ENCODE results near the gene PLEKHG5.

Gene PLEKHG5

GRCh38 chr1:6506210-6507036 is 15.0 kb upstream of the PLEKHG5 start:
- Histone ChIP-seq H3K4me1 (ENCODE audit: low read length) (no peaks in the 10 kb centered on the region), H3K27ac (ENCODE audit: low read length) (no peak overlapping the region), H3K27me3 (ENCODE audit: low read depth, low read length) (no peaks in the 10 kb centered on the region), H3K9me3 (ENCODE audit: insufficient read depth, low read length) (no peaks in the 10 kb centered on the region), H3K36me3 (replicated peaks; ENCODE audit: low read depth, low read length) (no peaks in the 10 kb centered on the region), H3K9ac (ENCODE audit: low read length) (no peak overlapping the region), H3K79me2 (ENCODE audit: low read length) (no peaks in the 10 kb centered on the region), H3K4me2 (ENCODE audit: low read length) (no peak overlapping the region), H2AFZ (ENCODE audit: low read depth, low read length) (no peak overlapping the region), H4K20me1 (ENCODE audit: insufficient read depth, low read length) (no peaks in the 10 kb centered on the region), H3K4me3 (ENCODE audit: low read length) (no peak overlapping the region)
- TF ChIP-seq, protein P1, sequence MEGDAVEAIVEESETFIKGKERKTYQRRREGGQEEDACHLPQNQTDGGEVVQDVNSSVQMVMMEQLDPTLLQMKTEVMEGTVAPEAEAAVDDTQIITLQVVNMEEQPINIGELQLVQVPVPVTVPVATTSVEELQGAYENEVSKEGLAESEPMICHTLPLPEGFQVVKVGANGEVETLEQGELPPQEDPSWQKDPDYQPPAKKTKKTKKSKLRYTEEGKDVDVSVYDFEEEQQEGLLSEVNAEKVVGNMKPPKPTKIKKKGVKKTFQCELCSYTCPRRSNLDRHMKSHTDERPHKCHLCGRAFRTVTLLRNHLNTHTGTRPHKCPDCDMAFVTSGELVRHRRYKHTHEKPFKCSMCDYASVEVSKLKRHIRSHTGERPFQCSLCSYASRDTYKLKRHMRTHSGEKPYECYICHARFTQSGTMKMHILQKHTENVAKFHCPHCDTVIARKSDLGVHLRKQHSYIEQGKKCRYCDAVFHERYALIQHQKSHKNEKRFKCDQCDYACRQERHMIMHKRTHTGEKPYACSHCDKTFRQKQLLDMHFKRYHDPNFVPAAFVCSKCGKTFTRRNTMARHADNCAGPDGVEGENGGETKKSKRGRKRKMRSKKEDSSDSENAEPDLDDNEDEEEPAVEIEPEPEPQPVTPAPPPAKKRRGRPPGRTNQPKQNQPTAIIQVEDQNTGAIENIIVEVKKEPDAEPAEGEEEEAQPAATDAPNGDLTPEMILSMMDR (IDR thresholded peaks at IDR 0.05; ENCODE audit: low read depth, low read length): no peak
- TF ChIP-seq EZH2phosphoT487 (IDR thresholded peaks at IDR 0.05; ENCODE audit: low read depth): no peak

DNA sequence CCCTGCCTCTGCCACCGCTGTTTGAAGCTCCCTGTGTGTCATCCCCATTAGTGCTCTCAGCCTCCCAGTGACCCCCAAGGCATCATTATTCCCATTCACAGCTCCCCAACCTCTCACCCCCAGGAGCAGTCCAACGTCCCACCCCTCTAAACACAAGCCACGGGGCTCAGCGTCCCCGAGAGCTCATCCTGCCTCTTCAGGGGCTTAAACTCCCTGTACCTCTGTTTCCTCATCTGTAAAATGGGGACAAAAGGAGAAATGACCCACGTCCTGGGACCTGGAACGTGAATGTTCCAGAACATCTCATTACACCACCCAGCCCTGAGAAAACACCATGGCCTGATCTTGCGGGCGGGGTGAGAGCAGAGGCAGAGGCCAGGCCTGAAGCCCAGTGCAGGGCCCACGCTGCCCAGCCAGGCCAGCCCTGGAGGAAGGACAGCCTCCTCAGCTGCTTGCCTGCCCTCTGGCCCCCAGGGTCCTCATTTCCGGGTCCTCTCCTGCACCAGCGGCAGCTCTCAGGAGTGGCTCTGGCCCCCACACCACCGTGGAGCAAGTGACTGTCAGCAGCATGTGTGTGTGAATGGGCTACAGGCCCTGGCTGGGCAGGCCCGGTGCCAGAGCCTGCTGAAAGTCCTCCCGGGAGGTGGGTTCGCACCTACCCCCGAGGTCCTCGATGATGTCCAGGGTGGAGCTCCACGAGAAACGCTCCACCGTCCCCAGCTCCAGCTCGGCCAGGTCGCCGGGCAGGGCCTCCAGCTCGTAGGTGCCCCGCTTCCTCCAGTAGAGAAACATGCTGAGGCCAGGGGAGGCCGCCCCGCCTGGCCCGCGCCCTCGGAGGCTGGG is 14.1 kb upstream of the PLEKHG5 start:
- no peak overlapping the region for H3K4me2 ChIP-seq (ENCODE audit: low read length)
- no peak overlapping the region for H2AFZ ChIP-seq (ENCODE audit: low read depth, low read length)
- 0 out of 2 replicates have a peak, but pooled peaks cover 3% of the 10 kb centered on the region for H3K27me3 ChIP-seq (ENCODE audit: low read depth, low read length)
- no peaks in the 10 kb centered on the region for H3K9me3 ChIP-seq (ENCODE audit: insufficient read depth, low read length)
- no peak overlapping the region for H3K27ac ChIP-seq (ENCODE audit: low read length)
- no peak overlapping the region for H3K9ac ChIP-seq (ENCODE audit: low read length)
- H4K20me1 ChIP-seq (ENCODE audit: insufficient read depth, low read length): no peaks in the 10 kb centered on the region
- H3K79me2 ChIP-seq (ENCODE audit: low read length): no peaks in the 10 kb centered on the region
- no peaks in the 10 kb centered on the region for H3K4me1 ChIP-seq (ENCODE audit: low read length)
- TF ChIP-seq, protein P1 (IDR thresholded peaks at IDR 0.05; ENCODE audit: low read depth, low read length): no peak
- TF ChIP-seq EZH2phosphoT487 (IDR thresholded peaks at IDR 0.05; ENCODE audit: low read depth): no peak
- no peak overlapping the region for H3K4me3 ChIP-seq (ENCODE audit: low read length)
- no peaks in the 10 kb centered on the region for H3K36me3 ChIP-seq (replicated peaks; ENCODE audit: low read depth, low read length)

- H3K4me1 ChIP-seq (ENCODE audit: low read length): no peaks in the 10 kb centered on the region
- no peaks in the 10 kb centered on the region for H3K79me2 ChIP-seq (ENCODE audit: low read length)
- H3K9ac ChIP-seq (ENCODE audit: low read length): no peak overlapping the region
- no peak overlapping the region for H2AFZ ChIP-seq (ENCODE audit: low read depth, low read length)
- H3K9me3 ChIP-seq (ENCODE audit: insufficient read depth, low read length): no peaks in the 10 kb centered on the region
- TF ChIP-seq, protein P1 (IDR thresholded peaks at IDR 0.05; ENCODE audit: low read depth, low read length): no peak
- no peak for TF ChIP-seq EZH2phosphoT487 (IDR thresholded peaks at IDR 0.05; ENCODE audit: low read depth)
- no peaks in the 10 kb centered on the region for H4K20me1 ChIP-seq (ENCODE audit: insufficient read depth, low read length)
- no peaks in the 10 kb centered on the region for H3K36me3 ChIP-seq (replicated peaks; ENCODE audit: low read depth, low read length)
- H3K27ac ChIP-seq (ENCODE audit: low read length): no peak overlapping the region
- H3K4me3 ChIP-seq (ENCODE audit: low read length): no peak overlapping the region
- H3K4me2 ChIP-seq (ENCODE audit: low read length): no peak overlapping the region
- 0 out of 2 replicates have a peak, but pooled peaks cover 3% of the 10 kb centered on the region for H3K27me3 ChIP-seq (ENCODE audit: low read depth, low read length)
Measured at GRCh38 chr1:6504887-6505286, 13.4 kb upstream of the PLEKHG5 start.
